Neural progenitor cell (in vitro differentiated cells): ENCODE data around the gene TOP2A.
A peak's percentile ranks its signal among the peaks of the same experiment; 100 is the strongest.

Experiments
- CTCF ChIP-seq: fragments of 200-600 bp; sonication (generic); IDR thresholded peaks from 2 replicates; pipeline ENCODE4 v1.5.1; 2017; ENCODE audit warnings: antibody characterized with exemption, mild to moderate bottlenecking
- EZH2 ChIP-seq: fragments of 200-600 bp; sonication (generic); IDR thresholded peaks from 2 replicates; pipeline ENCODE4 v1.6.1; 2017; ENCODE audit warnings: antibody characterized with exemption, mild to moderate bottlenecking, moderate library complexity
- EZH2phosphoT487 ChIP-seq: fragments of 200-600 bp; sonication (generic); IDR thresholded peaks from 2 replicates; pipeline ENCODE4 v1.6.1; 2017; ENCODE audit warnings: antibody characterized with exemption

- TF ChIP-seq CTCF (peak; percentile 94), EZH2 (no peak), EZH2phosphoT487 (no peak)
Measured at GRCh38 chr17:40358323-40359038, 59.2 kb downstream of the TOP2A start.
